ENCODE data around the gene NPHP4. TPM values are rescaled to one million over a fixed set of nuclear protein-coding genes. Genes with fewer than 3 reads are reported as not detected.

The NPHP4 gene
- total and polyA plus RNA-seq, 4 donors, result 1.7 to 5.6 (median 3.5) TPM

DNA sequence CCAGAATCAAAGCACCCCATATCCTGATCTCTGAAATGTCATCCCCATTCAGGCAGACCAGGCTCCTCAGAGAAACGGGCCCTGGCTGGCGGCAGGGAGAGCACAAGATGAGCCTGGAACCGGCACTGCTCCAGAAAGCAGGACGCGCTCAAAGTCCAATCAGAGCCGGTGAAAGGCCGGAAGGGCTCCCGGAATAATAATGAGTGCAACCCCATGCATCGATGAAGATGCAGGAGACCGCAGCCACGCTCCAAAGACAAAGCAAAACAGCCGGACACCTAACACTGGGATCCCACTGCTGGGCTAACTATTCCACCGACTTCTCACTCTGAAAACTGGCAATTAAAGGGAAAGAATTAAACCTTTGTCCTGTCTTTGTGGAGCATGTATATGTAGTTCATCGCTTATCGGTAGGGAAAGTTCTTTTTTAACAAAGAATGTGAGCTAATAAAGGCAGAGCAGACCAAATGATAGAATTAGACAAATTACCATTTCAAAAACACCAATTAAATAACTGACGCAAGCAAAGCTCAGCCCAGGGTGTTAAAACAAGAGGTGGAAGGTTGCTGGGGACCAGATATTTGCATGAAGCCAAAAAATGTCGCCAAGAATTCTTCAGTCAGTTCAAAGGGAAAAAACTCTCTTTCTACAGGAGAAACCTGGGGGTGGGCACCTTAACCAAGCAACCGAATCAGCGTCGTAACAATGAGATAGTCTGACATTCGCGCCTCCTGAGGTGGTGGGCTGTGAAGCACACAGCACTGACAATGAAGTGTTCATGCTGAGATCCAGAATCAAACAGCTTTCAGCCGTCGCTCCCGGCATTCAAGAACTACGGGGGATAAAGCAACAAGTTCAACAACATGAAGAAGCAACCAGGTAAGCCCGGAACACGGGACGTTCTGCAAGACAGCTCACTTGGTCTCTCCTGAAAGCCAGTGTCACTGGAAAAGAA is 95.2 kb downstream of the NPHP4 start:
- Histone ChIP-seq H3K4me1 (ENCODE audit: control insufficient read depth in 4 of 4, insufficient read depth in 4 of 4, low read length in 3 of 4) (no peaks in the 10 kb centered on the region), H3K27ac (ENCODE audit: low read depth in 1 of 2, low read length in 2 of 2) (no peak overlapping the region), H3K27me3 (ENCODE audit: control insufficient read depth in 4 of 4, insufficient read depth in 4 of 4, low read length in 3 of 4) (no peaks in the 10 kb centered on the region), H3K4me3 (ENCODE audit: low read depth in 1 of 3, low read length in 3 of 3) (no peak overlapping the region), H3K36me3 (ENCODE audit: control insufficient read depth in 4 of 4, insufficient read depth in 3 of 4, low read depth in 1 of 4, low read length in 3 of 4) (no peaks in the 10 kb centered on the region), H3K9me3 (ENCODE audit: control insufficient read depth in 4 of 4, low read length in 3 of 4) (no peaks in the 10 kb centered on the region), H3K9ac (ENCODE audit: low read depth in 1 of 2, low read length in 2 of 2) (no peak overlapping the region)
- peak; percentile 50 to 80 for TF ChIP-seq HNF4A (conservative IDR thresholded peaks at IDR 0.05)
- peak in 1 of 2 donors; percentile 12 for TF ChIP-seq RXRA (IDR thresholded peaks at IDR 0.05)
- TF ChIP-seq HNF4G (IDR thresholded peaks at IDR 0.05), result peak; percentile 29
- no peak for TF ChIP-seq JUND (IDR thresholded peaks at IDR 0.05)
- 69% methylated on average over 29 of the region's 29 CpGs for WGBS
- no peak for DNase-seq (ENCODE audit: low spot score)

DNA sequence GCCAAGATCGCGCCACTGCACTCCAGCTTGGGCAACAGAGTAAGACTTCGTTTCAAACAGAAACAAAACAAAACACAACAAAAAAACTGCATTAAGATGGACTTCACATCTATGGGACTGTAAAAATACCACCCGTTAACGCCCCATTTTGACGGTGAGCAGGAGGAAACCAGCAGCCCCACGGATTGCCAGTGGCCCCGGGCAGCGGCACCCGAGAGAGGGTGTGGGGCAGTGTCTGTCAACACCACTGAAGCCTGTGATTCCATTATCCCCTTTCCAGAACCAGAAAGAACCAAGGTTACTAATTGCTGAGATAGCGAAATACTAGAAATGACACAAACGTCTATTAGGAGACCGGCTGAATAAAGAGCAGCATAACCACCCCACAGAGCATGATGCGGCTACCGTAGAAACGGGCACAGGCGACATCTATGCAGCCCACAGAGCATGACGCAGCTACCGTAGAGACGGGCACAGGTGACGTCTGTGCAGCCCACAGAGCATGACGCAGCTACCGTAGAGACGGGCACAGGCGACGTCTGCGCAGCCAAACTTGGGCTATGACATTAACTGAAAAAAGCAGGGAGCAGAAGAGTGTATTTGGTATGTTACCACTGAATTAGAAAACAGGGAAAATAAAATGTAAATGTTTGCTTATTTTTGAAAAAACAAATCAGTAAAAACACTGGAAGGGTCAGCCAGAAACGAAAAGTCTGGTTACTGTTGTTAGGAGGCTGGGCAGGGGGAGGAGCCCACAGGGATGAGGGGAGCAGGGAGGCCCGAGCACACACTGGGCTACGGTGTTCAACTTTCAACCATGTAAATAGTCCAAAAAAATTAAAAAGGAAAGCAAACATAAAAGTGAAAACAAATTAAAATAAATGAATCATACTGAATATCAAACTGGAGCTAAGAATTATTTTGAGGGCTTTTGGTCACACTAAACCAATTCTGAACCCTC is 96.5 kb downstream of the NPHP4 start:
- no peak for DNase-seq (ENCODE audit: low spot score)
- H3K4me3 ChIP-seq (ENCODE audit: low read depth in 1 of 3, low read length in 3 of 3), result no peak overlapping the region
- H3K9me3 ChIP-seq (ENCODE audit: control insufficient read depth in 4 of 4, low read length in 3 of 4), result no peaks in the 10 kb centered on the region
- TF ChIP-seq, protein P1, sequence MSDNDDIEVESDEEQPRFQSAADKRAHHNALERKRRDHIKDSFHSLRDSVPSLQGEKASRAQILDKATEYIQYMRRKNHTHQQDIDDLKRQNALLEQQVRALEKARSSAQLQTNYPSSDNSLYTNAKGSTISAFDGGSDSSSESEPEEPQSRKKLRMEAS (IDR thresholded peaks at IDR 0.05), result no peak
- no peak for TF ChIP-seq HNF4A (conservative IDR thresholded peaks at IDR 0.05)
- TF ChIP-seq RAD21 (IDR thresholded peaks at IDR 0.05), result no peak
- no peak for TF ChIP-seq FOXA2 (IDR thresholded peaks at IDR 0.05)
- TF ChIP-seq, protein P2, sequence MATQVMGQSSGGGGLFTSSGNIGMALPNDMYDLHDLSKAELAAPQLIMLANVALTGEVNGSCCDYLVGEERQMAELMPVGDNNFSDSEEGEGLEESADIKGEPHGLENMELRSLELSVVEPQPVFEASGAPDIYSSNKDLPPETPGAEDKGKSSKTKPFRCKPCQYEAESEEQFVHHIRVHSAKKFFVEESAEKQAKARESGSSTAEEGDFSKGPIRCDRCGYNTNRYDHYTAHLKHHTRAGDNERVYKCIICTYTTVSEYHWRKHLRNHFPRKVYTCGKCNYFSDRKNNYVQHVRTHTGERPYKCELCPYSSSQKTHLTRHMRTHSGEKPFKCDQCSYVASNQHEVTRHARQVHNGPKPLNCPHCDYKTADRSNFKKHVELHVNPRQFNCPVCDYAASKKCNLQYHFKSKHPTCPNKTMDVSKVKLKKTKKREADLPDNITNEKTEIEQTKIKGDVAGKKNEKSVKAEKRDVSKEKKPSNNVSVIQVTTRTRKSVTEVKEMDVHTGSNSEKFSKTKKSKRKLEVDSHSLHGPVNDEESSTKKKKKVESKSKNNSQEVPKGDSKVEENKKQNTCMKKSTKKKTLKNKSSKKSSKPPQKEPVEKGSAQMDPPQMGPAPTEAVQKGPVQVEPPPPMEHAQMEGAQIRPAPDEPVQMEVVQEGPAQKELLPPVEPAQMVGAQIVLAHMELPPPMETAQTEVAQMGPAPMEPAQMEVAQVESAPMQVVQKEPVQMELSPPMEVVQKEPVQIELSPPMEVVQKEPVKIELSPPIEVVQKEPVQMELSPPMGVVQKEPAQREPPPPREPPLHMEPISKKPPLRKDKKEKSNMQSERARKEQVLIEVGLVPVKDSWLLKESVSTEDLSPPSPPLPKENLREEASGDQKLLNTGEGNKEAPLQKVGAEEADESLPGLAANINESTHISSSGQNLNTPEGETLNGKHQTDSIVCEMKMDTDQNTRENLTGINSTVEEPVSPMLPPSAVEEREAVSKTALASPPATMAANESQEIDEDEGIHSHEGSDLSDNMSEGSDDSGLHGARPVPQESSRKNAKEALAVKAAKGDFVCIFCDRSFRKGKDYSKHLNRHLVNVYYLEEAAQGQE (IDR thresholded peaks at IDR 0.05), result no peak
- TF ChIP-seq SP1 (IDR thresholded peaks at IDR 0.05), result no peak
- TF ChIP-seq, protein P3, sequence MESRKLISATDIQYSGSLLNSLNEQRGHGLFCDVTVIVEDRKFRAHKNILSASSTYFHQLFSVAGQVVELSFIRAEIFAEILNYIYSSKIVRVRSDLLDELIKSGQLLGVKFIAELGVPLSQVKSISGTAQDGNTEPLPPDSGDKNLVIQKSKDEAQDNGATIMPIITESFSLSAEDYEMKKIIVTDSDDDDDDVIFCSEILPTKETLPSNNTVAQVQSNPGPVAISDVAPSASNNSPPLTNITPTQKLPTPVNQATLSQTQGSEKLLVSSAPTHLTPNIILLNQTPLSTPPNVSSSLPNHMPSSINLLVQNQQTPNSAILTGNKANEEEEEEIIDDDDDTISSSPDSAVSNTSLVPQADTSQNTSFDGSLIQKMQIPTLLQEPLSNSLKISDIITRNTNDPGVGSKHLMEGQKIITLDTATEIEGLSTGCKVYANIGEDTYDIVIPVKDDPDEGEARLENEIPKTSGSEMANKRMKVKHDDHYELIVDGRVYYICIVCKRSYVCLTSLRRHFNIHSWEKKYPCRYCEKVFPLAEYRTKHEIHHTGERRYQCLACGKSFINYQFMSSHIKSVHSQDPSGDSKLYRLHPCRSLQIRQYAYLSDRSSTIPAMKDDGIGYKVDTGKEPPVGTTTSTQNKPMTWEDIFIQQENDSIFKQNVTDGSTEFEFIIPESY (IDR thresholded peaks at IDR 0.05), result no peak
- TF ChIP-seq NR2F2 (IDR thresholded peaks at IDR 0.05), result no peak
- TF ChIP-seq GABPA (IDR thresholded peaks at IDR 0.05 in 1 of 2, conservative IDR thresholded peaks at IDR 0.05 in 1 of 2), result no peak
- no peak overlapping the region for H3K27ac ChIP-seq (ENCODE audit: low read depth in 1 of 2, low read length in 2 of 2)
- no peaks in the 10 kb centered on the region for H3K4me1 ChIP-seq (ENCODE audit: control insufficient read depth in 4 of 4, insufficient read depth in 4 of 4, low read length in 3 of 4)
- H3K27me3 ChIP-seq (ENCODE audit: control insufficient read depth in 4 of 4, insufficient read depth in 4 of 4, low read length in 3 of 4), result no peaks in the 10 kb centered on the region
- no peak overlapping the region for H3K9ac ChIP-seq (ENCODE audit: low read depth in 1 of 2, low read length in 2 of 2)
- WGBS, result 96% methylated on average over 30 of the region's 30 CpGs
- H3K36me3 ChIP-seq (ENCODE audit: control insufficient read depth in 4 of 4, insufficient read depth in 3 of 4, low read depth in 1 of 4, low read length in 3 of 4), result no peaks in the 10 kb centered on the region

Data from liver (tissue), 9 donors.